HG02678 (cell line): Measurements from ENCODE around the gene RNGTT.
"Not testable (repeated sequence)": the region's sequence is repeated elsewhere in the genome, so short reads cannot be mapped to it uniquely, and the experiment has no call there.

ENCODE experiments used
- ATAC-seq: cut with Tn5 transposase; IDR thresholded peaks from one replicate; pipeline ENCODE4 v1.9.1; 2021; ENCODE audit warnings: mild to moderate bottlenecking, moderate library complexity; ENCODE audit not compliant: unreplicated experiment

Gene RNGTT

GRCh38 chr6:88963139-88964090 lies at the start of gene RNGTT:
TSS of gene RNGTT (minus strand) at chr6:88963618. CDS start at chr6:88963409, 209 bp downstream.
- peak; percentile 99 for ATAC-seq

DNA sequence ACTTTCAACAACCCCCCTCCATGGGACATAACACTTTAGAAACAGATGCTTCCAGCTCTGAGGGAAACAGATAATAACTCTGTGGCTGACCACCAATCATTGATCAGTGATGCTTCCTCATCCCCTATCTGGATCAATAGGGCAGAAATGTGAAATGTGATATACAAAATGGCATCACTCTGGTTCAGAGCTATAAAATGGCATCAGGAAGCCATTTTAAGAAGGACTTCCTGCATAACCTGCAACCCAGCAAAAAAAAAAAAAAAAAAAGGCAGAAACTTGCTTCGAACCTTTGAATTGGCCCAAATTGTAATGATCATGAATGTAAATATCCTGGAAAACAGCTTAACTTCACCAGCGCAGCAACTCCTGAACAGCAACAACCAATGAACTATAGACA lies 48.0 kb upstream of the RNGTT start:
- no peak for ATAC-seq

- no peak for ATAC-seq
Observed at GRCh38 chr6:89010825-89011224, 47.4 kb upstream of the RNGTT start.

DNA sequence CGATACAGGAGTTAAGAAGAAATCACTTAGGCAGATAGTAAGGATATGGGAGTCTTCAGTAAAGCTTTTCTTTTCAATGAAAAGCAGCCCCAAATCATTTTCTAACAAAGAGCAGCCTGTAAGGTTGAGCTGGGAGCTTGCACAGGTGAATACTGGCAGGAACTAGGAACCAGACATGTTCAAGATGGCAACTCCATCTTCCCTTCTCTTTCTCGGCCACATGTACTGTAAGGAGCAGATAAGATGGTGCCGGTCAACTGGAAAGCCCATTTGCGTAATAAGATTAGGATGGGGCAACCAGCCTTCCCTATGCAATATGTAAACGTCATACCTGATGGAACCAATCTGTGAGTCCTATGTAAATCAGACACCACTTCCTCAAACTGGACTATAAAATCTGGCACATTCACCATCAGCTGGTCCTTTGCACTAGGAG lies 46.2 kb upstream of the RNGTT start:
- no peak for ATAC-seq

GRCh38 chr6:89008815-89009374 lies 45.5 kb upstream of the RNGTT start:
- no peak for ATAC-seq

DNA sequence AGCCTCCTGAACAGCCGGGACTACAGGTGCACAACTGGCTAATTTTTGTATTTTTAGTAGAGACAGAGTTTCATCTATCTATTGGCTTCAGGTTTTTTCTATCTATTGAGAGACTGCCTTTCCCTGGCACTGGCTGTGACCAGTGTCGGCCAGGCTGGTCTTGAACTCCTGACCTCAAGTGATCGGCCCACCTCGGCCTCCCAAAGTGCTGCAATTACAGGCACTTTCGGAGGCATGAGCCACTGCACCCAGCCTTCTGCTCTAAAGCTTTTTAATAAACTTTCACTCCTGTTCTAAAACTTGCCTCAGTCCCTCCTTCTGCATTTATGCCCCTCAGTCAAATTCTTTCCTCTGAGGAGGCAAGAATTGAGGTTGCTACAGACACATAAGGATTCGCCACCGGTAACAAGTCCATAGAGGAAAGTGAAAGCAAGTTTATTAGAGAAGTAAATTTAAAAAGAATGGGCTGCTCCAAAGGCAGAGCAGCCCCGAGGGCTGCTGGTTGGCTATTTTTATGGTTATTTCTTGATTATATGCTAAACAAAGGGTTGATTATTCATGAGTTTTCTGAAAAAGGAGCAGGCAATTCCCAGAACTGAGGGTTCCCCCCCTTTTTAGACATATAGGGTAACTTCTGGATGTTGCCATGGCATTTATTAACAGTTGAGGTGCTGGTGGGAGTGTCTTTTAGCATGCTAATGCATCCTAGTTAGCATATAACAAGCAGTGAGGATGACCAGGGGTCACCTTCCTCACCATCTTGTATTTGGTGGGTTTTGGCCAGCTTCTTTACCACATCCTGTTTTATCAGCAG lies 44.8 kb upstream of the RNGTT start:
- no peak for ATAC-seq

GRCh38 chr6:89007209-89008000 lies 44.0 kb upstream of the RNGTT start:
- ATAC-seq = no peak

DNA sequence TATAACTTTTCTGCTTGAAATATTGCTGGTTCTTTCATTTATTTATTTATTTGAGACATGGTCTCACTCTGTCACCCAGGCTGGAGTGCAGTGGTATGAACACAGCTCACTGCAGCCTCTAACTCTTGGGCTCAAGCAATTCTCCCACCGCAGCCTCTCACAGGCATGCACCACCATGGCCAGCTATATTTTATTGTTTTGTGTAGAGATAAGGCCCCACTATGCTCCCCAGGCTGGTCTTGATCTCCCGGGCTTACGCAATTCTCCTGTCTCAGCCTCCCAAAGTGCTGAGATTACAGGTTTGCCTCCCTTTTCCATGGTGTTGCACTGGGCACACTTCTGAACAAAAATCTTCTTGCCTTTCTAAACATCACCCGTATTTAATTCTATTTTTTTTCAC lies 39.1 kb upstream of the RNGTT start:
- ATAC-seq = no peak

GRCh38 chr6:88997327-88997726 lies 33.9 kb upstream of the RNGTT start:
- ATAC-seq = no peak

DNA sequence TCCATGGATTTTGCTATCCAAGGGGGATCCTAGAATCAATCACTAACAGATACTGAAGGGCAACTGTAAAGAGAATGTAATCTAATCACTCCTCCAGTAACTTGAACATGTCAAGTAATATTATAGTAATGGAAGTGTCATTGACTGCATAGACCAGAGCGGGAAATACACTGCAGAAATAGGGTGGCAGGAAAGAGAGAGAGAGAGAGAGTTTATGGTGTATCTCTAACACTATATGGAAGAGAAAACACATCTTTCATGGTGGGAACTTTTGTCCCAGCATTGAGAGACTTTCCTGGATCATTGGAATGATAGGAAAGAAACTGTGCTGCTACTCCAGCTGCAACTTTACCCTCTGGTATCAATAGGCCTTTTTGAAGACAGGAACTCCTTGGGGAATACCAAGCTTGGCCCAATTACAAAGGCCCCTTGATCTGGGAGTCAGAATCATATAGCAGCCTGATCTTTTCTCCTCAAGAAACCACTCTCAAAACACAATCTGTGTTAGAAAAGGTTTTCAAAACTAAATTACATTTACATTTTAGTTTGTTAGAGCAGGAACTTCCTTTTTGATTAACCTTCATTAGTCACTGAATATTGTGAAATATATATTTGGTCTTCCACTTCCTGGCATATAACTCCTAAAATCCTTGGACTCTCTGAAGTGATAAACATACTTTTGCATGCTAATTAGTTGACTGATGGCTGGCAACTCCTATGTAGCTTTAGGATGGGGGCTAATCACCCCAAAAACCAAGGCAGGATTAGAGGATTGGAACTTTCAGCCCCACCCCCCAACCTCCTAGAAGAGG lies 29.5 kb upstream of the RNGTT start:
- ATAC-seq = no peak

- no peak for ATAC-seq
Observed at GRCh38 chr6:88989215-88989614, 25.8 kb upstream of the RNGTT start.

DNA sequence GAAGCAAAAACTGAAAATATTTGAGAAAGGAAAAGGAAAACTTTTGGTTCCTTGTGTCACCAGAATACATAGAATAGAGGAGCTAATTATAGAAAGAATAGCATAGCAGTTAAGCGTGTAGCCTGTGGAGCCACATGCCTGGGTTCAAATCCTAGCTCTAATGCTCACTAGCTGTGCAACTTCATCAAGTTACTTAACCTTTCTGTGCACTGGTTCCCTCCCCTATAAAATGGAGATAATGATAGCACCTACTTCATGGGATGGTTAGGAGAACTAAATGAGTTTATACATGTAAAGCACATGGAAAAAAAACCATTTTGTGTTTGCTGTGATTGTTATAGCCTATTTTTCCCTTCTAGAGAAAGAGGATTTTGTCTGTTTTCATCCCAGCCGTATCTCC lies 24.5 kb upstream of the RNGTT start:
- no peak for ATAC-seq

- no peak for ATAC-seq
Observed at GRCh38 chr6:88985901-88986300, 22.5 kb upstream of the RNGTT start.

GRCh38 chr6:88984606-88985005 lies 21.2 kb upstream of the RNGTT start:
- no peak for ATAC-seq

- no peak for ATAC-seq
Observed at GRCh38 chr6:88984152-88984551, 20.7 kb upstream of the RNGTT start.

- no peak for ATAC-seq
Observed at GRCh38 chr6:88983532-88983931, 20.1 kb upstream of the RNGTT start.

GRCh38 chr6:88983129-88983528 lies 19.7 kb upstream of the RNGTT start:
- not testable (repeated sequence) for ATAC-seq

DNA sequence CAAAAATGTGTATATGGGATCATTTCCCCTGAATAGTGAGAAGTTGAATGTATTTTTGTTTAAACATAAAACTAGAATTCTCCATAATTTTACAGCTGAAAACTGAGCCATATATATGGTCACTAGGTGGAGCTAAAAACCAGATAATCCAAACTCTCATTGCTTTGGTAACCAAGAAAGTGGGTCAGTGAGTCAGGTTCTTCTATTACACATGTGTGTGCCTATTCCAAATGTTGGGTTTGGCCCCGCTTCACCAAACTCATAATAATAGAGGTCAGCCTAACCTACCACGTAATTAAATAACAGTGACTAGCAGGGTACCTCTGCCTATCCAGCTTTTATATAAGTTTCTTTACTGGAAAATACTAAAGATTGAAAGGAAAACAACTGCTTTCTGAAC lies 19.3 kb upstream of the RNGTT start:
- peak; percentile 48 for ATAC-seq

DNA sequence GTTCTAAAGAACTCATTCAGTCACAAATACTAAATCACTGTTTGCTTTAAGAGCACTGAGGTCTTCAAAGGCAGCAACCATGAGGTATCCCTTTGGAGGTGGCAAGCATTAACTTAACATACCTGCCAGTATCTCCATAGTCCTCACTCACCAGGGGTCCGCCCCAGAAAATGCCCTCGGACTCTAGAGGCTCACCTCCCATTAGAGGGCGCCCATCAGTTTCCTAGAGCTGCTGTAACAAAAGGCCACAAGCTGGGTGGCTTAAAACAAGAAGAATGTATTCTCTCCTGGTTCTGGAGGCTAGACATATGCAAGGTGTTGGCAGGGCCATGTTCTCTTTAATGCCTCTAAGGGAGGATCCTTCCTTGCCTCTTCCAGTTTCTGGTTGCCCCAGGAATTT lies 12.0 kb upstream of the RNGTT start:
- no peak for ATAC-seq
